Right lobe of liver (tissue), 6 donors: ENCODE data around the gene HSPA12A. TPM values are rescaled to one million over a fixed set of nuclear protein-coding genes. Genes with fewer than 3 reads are reported as not detected.
"Not testable (repeated sequence)": the region's sequence is repeated elsewhere in the genome, so short reads cannot be mapped to it uniquely, and the experiment has no call there.

Source experiments
- ATAC-seq, 4 donors: fragments of 200-7000 bp; cut with Tn5 transposase; one replicate each; pipeline ENCODE4 v1.9.1; 2020; ENCODE audit warnings: mild to moderate bottlenecking in 4 of 4, moderate library complexity in 4 of 4
- DNase-seq, 3 donors: peaks; one replicate each; pipeline ENCODE4 v3.0.0-alpha.2; 2020
- H3K27ac ChIP-seq, 3 donors: fragments of 200-600 bp; one replicate each; pipeline ENCODE4 v1.8.0; 2022
- H3K27me3 ChIP-seq, 2 donors: fragments of 200-600 bp; one replicate each; pipeline ENCODE4 v1.8.0; 2022
- H3K36me3 ChIP-seq, 4 donors: fragments of 200-600 bp; sonication (generic) in 1 of 4; one replicate each; pipeline versions ENCODE4 v1.5.1 to v1.8.0; 2017 to 2022; ENCODE audit warnings: control low read depth in 1 of 4
- H3K4me1 ChIP-seq, 4 donors: fragments of 200-600 bp; sonication (generic) in 1 of 4; one replicate each; pipeline versions ENCODE4 v1.5.1 to v1.8.0; 2017 to 2022; ENCODE audit warnings: control low read depth in 1 of 4
- H3K4me3 ChIP-seq, 3 donors: fragments of 200-600 bp; one replicate each; pipeline ENCODE4 v1.8.0; 2022
- H3K9me3 ChIP-seq, 4 donors: fragments of 200-600 bp; sonication (generic) in 1 of 4; one replicate each; pipeline versions ENCODE4 v1.5.1 to v1.8.0; 2017 to 2022; ENCODE audit warnings: control low read depth in 1 of 4
- POLR2A ChIP-seq: fragments of 450-650 bp; IDR thresholded peaks from one replicate; pipeline ENCODE4 v1.6.1; 2017; ENCODE audit warnings: antibody characterized with exemption, mild to moderate bottlenecking
- WGBS: methylation state at CpG from one replicate; pipeline ENCODE4 v1.1.6; 2018; ENCODE audit warnings: low coverage, low lambda C conversion rate; ENCODE audit not compliant: insufficient coverage; ENCODE audit errors: missing lambda C conversion rate; 5-methylcytosine and 5-hydroxymethylcytosine counted together
- intact Hi-C, 2 donors: fragments of 100-400 bp; cut with DNase I; formaldehyde crosslinking; loops; one replicate each; pipeline versions ENCODE4 v1.11.2 to v1.14.1; 2022
- total RNA-seq, 6 experiments: library from RNA; depleted of rRNA in 2 of 6; stranded (reverse); fragments of >200 nt in 2 of 6; fragmentation: NEBNext Ultra II Directional in 3 of 6; extraction: Animal tissue kit (Norgen Biotek cat#: 25700) in 3 of 6; gene quantifications; one replicate each; pipeline versions ENCODE4 v1.1.0 to v1.2.4, GENCODE V29; 2016 to 2023
- TF ChIP-seq, protein P1 (sequence below), 4 donors: fragments of 200-600 bp in 3 of 4; fragments of 450-650 bp in 1 of 4; IDR thresholded peaks; one replicate each; pipeline versions ENCODE4 v1.5.1 to v1.8.0; 2016 to 2022; ENCODE audit warnings: antibody characterized with exemption in 4 of 4, mild to moderate bottlenecking in 2 of 4
- donor health status: DM: no; HTN: yes; CAD: no.
- donor health status: DM: no; HTN: no; CAD: no.
- donor health status: DM: no; HTN: no; CAD: no.
- donor health status: DM: no; HTN: yes; CAD: no.
- donor health status: DM: no; HTN: yes; CAD: no.

HSPA12A gene
- total RNA-seq, 6 experiments from 2014 or later, result 2.3 to 4.2 (median 2.9) TPM

DNA sequence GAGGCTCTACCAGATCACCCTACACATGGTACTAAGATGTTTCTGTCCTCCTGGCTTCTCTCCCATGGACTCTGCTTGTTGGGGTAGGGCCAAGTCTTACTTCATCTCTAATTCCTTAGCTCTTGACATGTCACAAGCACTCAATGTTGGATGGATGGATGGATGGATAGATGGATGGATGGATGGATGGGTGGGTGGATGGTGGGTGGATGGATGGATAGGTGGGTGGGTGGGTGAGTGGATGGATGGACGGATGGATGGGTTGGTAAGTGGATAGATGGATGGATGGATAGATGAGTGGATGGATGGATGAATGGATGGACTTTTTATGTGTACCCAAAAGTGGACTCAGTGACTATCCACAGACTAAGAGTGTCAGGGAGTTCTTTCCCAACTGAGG, 28.5 kb downstream of the HSPA12A start:
- H3K36me3 ChIP-seq, result no peaks in the 10 kb centered on the region
- no peak for TF ChIP-seq POLR2A
- TF ChIP-seq, protein P1, sequence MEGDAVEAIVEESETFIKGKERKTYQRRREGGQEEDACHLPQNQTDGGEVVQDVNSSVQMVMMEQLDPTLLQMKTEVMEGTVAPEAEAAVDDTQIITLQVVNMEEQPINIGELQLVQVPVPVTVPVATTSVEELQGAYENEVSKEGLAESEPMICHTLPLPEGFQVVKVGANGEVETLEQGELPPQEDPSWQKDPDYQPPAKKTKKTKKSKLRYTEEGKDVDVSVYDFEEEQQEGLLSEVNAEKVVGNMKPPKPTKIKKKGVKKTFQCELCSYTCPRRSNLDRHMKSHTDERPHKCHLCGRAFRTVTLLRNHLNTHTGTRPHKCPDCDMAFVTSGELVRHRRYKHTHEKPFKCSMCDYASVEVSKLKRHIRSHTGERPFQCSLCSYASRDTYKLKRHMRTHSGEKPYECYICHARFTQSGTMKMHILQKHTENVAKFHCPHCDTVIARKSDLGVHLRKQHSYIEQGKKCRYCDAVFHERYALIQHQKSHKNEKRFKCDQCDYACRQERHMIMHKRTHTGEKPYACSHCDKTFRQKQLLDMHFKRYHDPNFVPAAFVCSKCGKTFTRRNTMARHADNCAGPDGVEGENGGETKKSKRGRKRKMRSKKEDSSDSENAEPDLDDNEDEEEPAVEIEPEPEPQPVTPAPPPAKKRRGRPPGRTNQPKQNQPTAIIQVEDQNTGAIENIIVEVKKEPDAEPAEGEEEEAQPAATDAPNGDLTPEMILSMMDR (IDR thresholded peaks at IDR 0.05), result no peak
- DNase-seq (no peak), ATAC-seq (no peak)
- no peaks in the 10 kb centered on the region for H3K27me3 ChIP-seq
- 8% methylated on average over 1 of the region's 1 CpG for WGBS
- H3K4me3 ChIP-seq, result no peak overlapping the region
- no peak overlapping the region for H3K27ac ChIP-seq
- intact Hi-C loops, result no loop called here
- H3K9me3 ChIP-seq, result no peaks in the 10 kb centered on the region
- no peaks in the 10 kb centered on the region for H3K4me1 ChIP-seq

DNA sequence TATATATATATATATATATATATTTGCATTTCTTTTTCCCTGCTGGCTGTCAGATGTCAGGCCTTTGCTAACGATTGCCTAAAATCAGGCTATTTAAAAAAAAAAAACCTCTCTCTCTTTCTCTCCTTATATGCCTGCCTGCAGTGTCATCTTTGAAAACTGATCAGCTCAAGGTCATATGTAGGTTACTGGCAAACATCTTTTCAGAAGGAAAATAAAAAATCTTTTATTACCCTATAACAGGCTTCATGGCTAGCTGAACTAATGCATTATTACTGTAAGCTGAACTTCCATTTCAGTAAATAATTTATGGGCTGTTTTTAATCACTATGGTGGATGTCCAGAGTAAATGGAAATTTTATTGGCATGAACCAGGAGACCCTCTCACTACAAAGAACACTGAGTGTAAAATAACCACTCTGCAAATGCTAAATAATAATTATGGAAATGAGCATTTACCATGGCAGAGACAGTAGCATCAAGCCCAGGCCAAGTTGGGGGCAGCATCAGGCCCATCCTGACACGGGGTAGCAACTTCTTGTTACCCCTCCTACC, 29.3 kb downstream of the HSPA12A start:
- no peak for DNase-seq
- H3K27me3 ChIP-seq, result no peaks in the 10 kb centered on the region
- no peaks in the 10 kb centered on the region for H3K4me1 ChIP-seq
- H3K4me3 ChIP-seq, result no peak overlapping the region
- ATAC-seq, result no peak
- H3K27ac ChIP-seq, result no peak overlapping the region
- intact Hi-C loops, result no loop called here
- H3K9me3 ChIP-seq, result no peaks in the 10 kb centered on the region
- TF ChIP-seq, protein P1 (IDR thresholded peaks at IDR 0.05), result no peak
- no peak for TF ChIP-seq POLR2A
- no peaks in the 10 kb centered on the region for H3K36me3 ChIP-seq
- WGBS, result 72% methylated on average over 2 of the region's 2 CpGs

DNA sequence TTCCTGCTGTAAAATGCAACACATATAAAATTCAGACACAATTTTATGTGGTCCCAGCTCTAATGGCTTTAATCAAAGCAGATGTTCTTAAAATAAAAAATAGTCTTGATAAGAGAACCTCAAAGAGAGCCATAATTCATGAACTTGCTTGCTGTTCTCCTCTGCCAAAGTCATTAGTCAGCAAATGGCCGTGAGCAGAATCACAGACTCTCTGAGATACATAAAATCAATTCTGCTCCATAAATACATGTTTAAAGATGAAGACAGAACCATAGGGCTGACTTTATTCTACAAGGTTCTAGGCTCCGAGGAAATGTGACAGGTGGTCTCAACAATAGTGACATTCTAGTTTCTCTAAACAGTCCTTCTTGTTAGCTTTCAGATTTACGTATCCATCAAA, 29.8 kb downstream of the HSPA12A start:
- no peak for TF ChIP-seq POLR2A
- TF ChIP-seq, protein P1 (IDR thresholded peaks at IDR 0.05), result no peak
- intact Hi-C loops, result no loop called here
- no peak overlapping the region for H3K27ac ChIP-seq

DNA sequence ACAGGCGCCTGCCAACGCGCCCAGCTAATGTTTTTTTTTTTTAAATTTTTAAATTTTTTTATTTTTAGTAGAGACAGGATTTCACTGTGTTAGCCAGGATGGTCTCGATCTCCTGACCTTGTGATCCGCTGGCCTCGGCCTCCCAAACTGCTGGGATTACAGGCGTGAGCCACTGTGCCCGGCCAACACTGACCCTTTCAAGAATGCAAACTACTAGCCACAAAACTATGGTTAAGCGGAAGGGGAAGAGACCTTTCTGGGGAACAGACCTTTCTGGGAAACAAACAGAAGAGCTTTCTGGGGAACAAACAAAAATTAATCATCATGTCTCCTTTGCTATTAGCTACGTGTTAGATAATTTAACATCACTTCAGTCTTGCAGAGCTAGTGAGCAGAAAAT, 30.6 kb downstream of the HSPA12A start:
- H3K4me1 ChIP-seq, H3K9me3 ChIP-seq, DNase-seq, ATAC-seq, H3K27me3 ChIP-seq, H3K36me3 ChIP-seq, H3K27ac ChIP-seq, H3K4me3 ChIP-seq, intact Hi-C loops: not testable (repeated sequence)
- WGBS, result 79% methylated on average over 10 of the region's 10 CpGs

More for the DNA sequence above, 29.8 kb downstream of the HSPA12A start:
- 79% methylated on average over 3 of the region's 3 CpGs for WGBS
- H3K9me3 ChIP-seq, result no peaks in the 10 kb centered on the region
- DNase-seq (no peak), ATAC-seq (no peak)
- H3K4me1 ChIP-seq, result no peaks in the 10 kb centered on the region
- no peaks in the 10 kb centered on the region for H3K27me3 ChIP-seq
- H3K36me3 ChIP-seq, result no peaks in the 10 kb centered on the region
- H3K4me3 ChIP-seq, result no peak overlapping the region

DNA sequence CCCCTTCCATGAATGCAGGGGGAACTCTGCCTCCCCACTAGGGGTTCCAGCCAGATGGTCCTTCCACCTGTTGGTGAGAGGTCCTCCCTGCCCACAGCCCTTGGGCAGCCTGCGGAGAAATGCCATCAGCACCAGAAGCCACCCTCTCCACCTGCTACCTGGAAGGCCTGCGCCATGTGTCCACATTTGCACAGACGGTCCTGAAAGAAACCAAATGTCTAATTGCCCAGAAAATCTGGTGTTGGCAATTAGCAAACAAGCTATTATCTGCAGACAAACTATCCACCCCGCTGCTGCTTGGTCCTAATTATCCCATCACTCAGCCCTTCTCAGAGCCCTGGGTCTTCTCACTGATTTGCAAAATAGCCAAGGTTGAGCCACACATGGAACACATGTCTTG, 32.3 kb downstream of the HSPA12A start:
- no peaks in the 10 kb centered on the region for H3K4me1 ChIP-seq
- WGBS, result 75% methylated on average over 2 of the region's 4 CpGs
- H3K4me3 ChIP-seq, result no peak overlapping the region
- H3K36me3 ChIP-seq, result no peaks in the 10 kb centered on the region
- no peak for ATAC-seq
- no peak overlapping the region for H3K27ac ChIP-seq
- H3K27me3 ChIP-seq, result no peaks in the 10 kb centered on the region
- no peaks in the 10 kb centered on the region for H3K9me3 ChIP-seq
- no peak for DNase-seq
- TF ChIP-seq POLR2A, result no peak
- intact Hi-C loops, result no loop called here

DNA sequence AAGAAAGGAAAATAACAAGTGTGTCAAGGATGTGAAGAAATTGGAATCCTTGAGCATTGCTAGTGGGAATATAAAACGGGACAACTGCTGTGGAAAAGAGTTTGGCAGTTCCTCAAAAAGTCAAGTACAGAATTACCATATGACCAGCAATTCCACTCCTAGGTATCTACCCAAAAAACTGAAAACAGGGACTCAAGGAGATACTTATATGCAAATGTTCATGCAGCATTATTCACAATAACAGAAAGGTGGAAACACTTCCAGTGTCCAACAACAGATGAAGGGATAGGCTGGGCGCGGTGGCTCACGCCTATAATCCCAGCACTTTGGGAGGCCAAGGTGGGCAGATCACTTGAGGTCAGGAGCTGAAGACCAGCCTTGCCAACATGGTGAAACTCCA, 33.5 kb downstream of the HSPA12A start:
- DNase-seq, result no peak
- 78% methylated on average over 4 of the region's 4 CpGs for whole genome bisulfite sequencing
- no peaks in the 10 kb centered on the region for H3K36me3 ChIP-seq
- no peak overlapping the region for H3K27ac ChIP-seq
- intact Hi-C loops, result no loop called here
- H3K27me3 ChIP-seq, result no peaks in the 10 kb centered on the region
- TF ChIP-seq, protein P1 (IDR thresholded peaks at IDR 0.05), result no peak
- no peak for TF ChIP-seq POLR2A
- H3K9me3 ChIP-seq, result no peaks in the 10 kb centered on the region
- H3K4me1 ChIP-seq, result no peaks in the 10 kb centered on the region
- ATAC-seq, result no peak
- no peak overlapping the region for H3K4me3 ChIP-seq
